Measurements from ENCODE around the gene DOCK4. TPM values are rescaled to one million over a fixed set of nuclear protein-coding genes. Genes with fewer than 3 reads are reported as not detected.

Gene DOCK4
- total and polyA plus RNA-seq, 4 donors, result 40.3 to 95.0 (median 56.4) TPM

- H3K9me3 ChIP-seq (ENCODE audit: control insufficient read depth, insufficient read depth, low read length), result no peaks in the 10 kb centered on the region
- no peak overlapping the region for H3K4me3 ChIP-seq (ENCODE audit: low read depth, low read length)
- no peak for DNase-seq (ENCODE audit: low read depth in 4 of 6, low spot score in 6 of 6)
- H3K27me3 ChIP-seq (ENCODE audit: control insufficient read depth, insufficient read depth, low read length), result no peaks in the 10 kb centered on the region
- no peaks in the 10 kb centered on the region for H3K36me3 ChIP-seq (ENCODE audit: control insufficient read depth, insufficient read depth, low read length)
- no peaks in the 10 kb centered on the region for H3K4me1 ChIP-seq (ENCODE audit: control insufficient read depth, insufficient read depth, low read length)
- no peak overlapping the region for H3K27ac ChIP-seq (ENCODE audit: low read depth, low read length)
- no CpG with 5 or more reads among the region's 1 CpG for WGBS (ENCODE audit: insufficient coverage)
Observed at GRCh38 chr7:112038353-112038752, 167.8 kb downstream of the DOCK4 start.

- WGBS (ENCODE audit: insufficient coverage), result no CpG with 5 or more reads among the region's 2 CpGs
- Histone ChIP-seq H3K9me3 (ENCODE audit: control insufficient read depth, insufficient read depth, low read length) (no peaks in the 10 kb centered on the region), H3K27me3 (ENCODE audit: control insufficient read depth, insufficient read depth, low read length) (no peaks in the 10 kb centered on the region), H3K36me3 (ENCODE audit: control insufficient read depth, insufficient read depth, low read length) (no peaks in the 10 kb centered on the region), H3K4me1 (ENCODE audit: control insufficient read depth, insufficient read depth, low read length) (no peaks in the 10 kb centered on the region), H3K27ac (ENCODE audit: low read depth, low read length) (no peak overlapping the region), H3K4me3 (ENCODE audit: low read depth, low read length) (no peak overlapping the region)
- no peak for DNase-seq (ENCODE audit: low read depth in 4 of 6, low spot score in 6 of 6)
Observed at GRCh38 chr7:112036071-112036470, 170.1 kb downstream of the DOCK4 start.

- H3K4me3 ChIP-seq (ENCODE audit: low read depth, low read length), result no peak overlapping the region
- no peaks in the 10 kb centered on the region for H3K4me1 ChIP-seq (ENCODE audit: control insufficient read depth, insufficient read depth, low read length)
- no peak overlapping the region for H3K27ac ChIP-seq (ENCODE audit: low read depth, low read length)
- H3K36me3 ChIP-seq (ENCODE audit: control insufficient read depth, insufficient read depth, low read length), result no peaks in the 10 kb centered on the region
- H3K9me3 ChIP-seq (ENCODE audit: control insufficient read depth, insufficient read depth, low read length), result no peaks in the 10 kb centered on the region
- no peaks in the 10 kb centered on the region for H3K27me3 ChIP-seq (ENCODE audit: control insufficient read depth, insufficient read depth, low read length)
- no peak for DNase-seq (ENCODE audit: low read depth in 4 of 6, low spot score in 6 of 6)
- WGBS (ENCODE audit: insufficient coverage), result no CpG with 5 or more reads among the region's 5 CpGs
Observed at GRCh38 chr7:112031689-112032088, 174.5 kb downstream of the DOCK4 start.

DNA sequence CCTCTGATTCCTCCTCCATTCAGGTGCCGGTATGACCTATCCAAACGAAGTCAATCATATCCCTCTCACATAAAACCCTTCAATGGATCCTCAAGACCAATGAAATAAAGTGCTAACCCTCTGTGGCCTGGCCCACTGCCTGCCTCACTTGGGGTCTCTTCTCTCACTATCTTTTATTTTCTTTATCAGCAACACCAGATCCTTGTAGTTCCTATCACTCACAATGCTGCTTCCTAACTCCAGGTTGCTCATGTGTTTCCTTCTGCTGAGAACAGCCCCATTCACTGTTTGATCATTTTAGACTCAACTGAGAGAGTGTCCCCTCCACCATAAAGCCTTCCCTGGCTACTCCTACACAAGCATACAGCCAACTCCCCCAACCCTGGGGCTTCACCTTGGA lies 180.6 kb downstream of the DOCK4 start:
- no peaks in the 10 kb centered on the region for H3K9me3 ChIP-seq (ENCODE audit: control insufficient read depth, insufficient read depth, low read length)
- H3K27ac ChIP-seq (ENCODE audit: low read depth, low read length), result no peak overlapping the region
- no peak overlapping the region for H3K4me3 ChIP-seq (ENCODE audit: low read depth, low read length)
- H3K36me3 ChIP-seq (ENCODE audit: control insufficient read depth, insufficient read depth, low read length), result no peaks in the 10 kb centered on the region
- 93% methylated on average over 2 of the region's 2 CpGs for WGBS (ENCODE audit: insufficient coverage)
- no peak for DNase-seq (ENCODE audit: low read depth in 4 of 6, low spot score in 6 of 6)
- no peaks in the 10 kb centered on the region for H3K4me1 ChIP-seq (ENCODE audit: control insufficient read depth, insufficient read depth, low read length)
- H3K27me3 ChIP-seq (ENCODE audit: control insufficient read depth, insufficient read depth, low read length), result no peaks in the 10 kb centered on the region

GRCh38 chr7:112023786-112024185 lies 182.4 kb downstream of the DOCK4 start:
- Histone ChIP-seq H3K4me1 (ENCODE audit: control insufficient read depth, insufficient read depth, low read length) (no peaks in the 10 kb centered on the region), H3K36me3 (ENCODE audit: control insufficient read depth, insufficient read depth, low read length) (no peaks in the 10 kb centered on the region), H3K27ac (ENCODE audit: low read depth, low read length) (no peak overlapping the region), H3K4me3 (ENCODE audit: low read depth, low read length) (no peak overlapping the region), H3K9me3 (ENCODE audit: control insufficient read depth, insufficient read depth, low read length) (no peaks in the 10 kb centered on the region), H3K27me3 (ENCODE audit: control insufficient read depth, insufficient read depth, low read length) (no peaks in the 10 kb centered on the region)
- no CpG with 5 or more reads among the region's 6 CpGs for WGBS (ENCODE audit: insufficient coverage)
- no peak for DNase-seq (ENCODE audit: low read depth in 4 of 6, low spot score in 6 of 6)

DNA sequence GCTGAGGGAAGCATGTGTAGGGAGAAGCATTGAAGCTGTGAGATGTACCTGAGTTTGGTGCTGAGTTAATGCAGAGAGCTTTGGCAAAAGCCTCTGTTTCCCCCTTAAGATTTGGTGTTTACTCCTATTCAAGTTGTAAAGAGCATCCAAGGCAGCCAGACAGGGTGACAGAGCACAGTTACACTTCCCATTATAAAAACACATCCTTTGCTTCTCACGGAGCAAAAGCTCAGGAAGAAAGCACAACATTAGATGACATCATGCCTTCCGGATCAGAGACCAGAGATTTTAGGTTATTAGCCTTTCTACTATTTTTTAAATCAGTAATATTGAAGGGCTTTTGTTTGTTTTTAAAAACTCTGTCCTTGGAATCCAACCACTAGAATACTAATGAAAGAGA lies 182.9 kb downstream of the DOCK4 start:
- no peak for DNase-seq (ENCODE audit: low read depth in 4 of 6, low spot score in 6 of 6)
- no CpG with 5 or more reads among the region's 2 CpGs for WGBS (ENCODE audit: insufficient coverage)
- Histone ChIP-seq H3K9me3 (ENCODE audit: control insufficient read depth, insufficient read depth, low read length) (no peaks in the 10 kb centered on the region), H3K27me3 (ENCODE audit: control insufficient read depth, insufficient read depth, low read length) (no peaks in the 10 kb centered on the region), H3K36me3 (ENCODE audit: control insufficient read depth, insufficient read depth, low read length) (no peaks in the 10 kb centered on the region), H3K4me1 (ENCODE audit: control insufficient read depth, insufficient read depth, low read length) (no peaks in the 10 kb centered on the region), H3K4me3 (ENCODE audit: low read depth, low read length) (no peak overlapping the region), H3K27ac (ENCODE audit: low read depth, low read length) (no peak overlapping the region)

- no peak overlapping the region for H3K27ac ChIP-seq (ENCODE audit: low read depth, low read length)
Observed at GRCh38 chr7:112022128-112022527, 184.1 kb downstream of the DOCK4 start.

DNA sequence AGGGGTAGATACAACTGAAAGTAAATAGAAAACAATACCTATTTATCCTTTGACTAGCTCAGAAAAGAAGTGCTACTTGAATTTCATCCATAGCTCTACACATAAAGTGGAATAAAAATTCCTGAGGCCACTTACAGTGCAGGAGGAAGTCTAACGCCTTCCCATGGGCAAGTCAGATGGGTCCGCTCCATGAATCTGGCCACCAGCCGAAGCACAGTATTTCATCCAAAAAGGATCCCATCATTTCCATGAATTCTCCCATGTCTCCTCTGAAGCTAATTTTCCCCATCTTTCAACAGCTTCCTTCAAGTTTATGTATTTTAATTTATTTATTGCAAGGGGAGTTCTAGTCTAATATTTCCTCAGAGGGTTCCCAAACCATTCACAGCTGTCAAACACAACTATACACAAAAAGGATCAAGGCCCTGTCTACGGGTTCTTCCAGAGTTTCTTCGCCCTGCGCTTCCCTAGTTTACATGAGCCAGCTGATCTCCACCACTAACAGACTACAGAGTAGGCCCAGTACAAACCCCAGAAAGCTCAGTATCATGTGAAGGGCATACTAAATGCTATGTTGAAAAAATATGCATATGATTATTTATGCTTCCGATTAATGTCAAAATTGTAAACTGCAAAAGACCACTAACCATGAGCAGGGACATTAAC lies 184.7 kb downstream of the DOCK4 start:
- Histone ChIP-seq H3K4me3 (ENCODE audit: low read depth, low read length) (no peak overlapping the region), H3K27me3 (ENCODE audit: control insufficient read depth, insufficient read depth, low read length) (no peaks in the 10 kb centered on the region), H3K4me1 (ENCODE audit: control insufficient read depth, insufficient read depth, low read length) (no peaks in the 10 kb centered on the region), H3K27ac (ENCODE audit: low read depth, low read length) (no peak overlapping the region), H3K9me3 (ENCODE audit: control insufficient read depth, insufficient read depth, low read length) (no peaks in the 10 kb centered on the region), H3K36me3 (ENCODE audit: control insufficient read depth, insufficient read depth, low read length) (no peaks in the 10 kb centered on the region)
- no peak for DNase-seq (ENCODE audit: low read depth in 4 of 6, low spot score in 6 of 6)
- WGBS (ENCODE audit: insufficient coverage), result 100% methylated on average over 3 of the region's 7 CpGs

More at GRCh38 chr7:112022128-112022527, 184.1 kb downstream of the DOCK4 start:
- Histone ChIP-seq H3K27me3 (ENCODE audit: control insufficient read depth, insufficient read depth, low read length) (no peaks in the 10 kb centered on the region), H3K36me3 (ENCODE audit: control insufficient read depth, insufficient read depth, low read length) (no peaks in the 10 kb centered on the region), H3K9me3 (ENCODE audit: control insufficient read depth, insufficient read depth, low read length) (no peaks in the 10 kb centered on the region), H3K4me1 (ENCODE audit: control insufficient read depth, insufficient read depth, low read length) (no peaks in the 10 kb centered on the region), H3K4me3 (ENCODE audit: low read depth, low read length) (no peak overlapping the region)
- 72% methylated on average over 3 of the region's 6 CpGs for WGBS (ENCODE audit: insufficient coverage)
- DNase-seq (ENCODE audit: low read depth in 4 of 6, low spot score in 6 of 6), result no peak

DNA sequence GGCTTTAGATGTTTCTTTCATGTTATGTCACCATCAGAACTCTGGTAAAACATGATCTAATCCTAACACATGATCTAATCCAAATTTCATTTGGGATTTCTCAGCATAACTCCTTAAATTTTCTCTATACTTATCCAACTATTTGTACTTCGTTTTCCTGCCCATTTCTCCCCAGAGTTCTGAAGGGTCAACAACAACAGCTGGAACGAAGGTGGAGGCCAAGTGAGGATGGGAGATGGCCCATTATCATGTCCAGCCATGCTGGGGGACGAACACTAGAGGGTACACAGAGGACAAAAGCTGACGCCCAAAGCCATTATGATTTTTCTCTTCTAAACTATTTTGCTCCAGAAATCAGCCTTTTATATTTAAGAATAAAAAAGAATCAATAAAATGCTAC lies 185.4 kb downstream of the DOCK4 start:
- Histone ChIP-seq H3K27ac (ENCODE audit: low read depth, low read length) (no peak overlapping the region), H3K27me3 (ENCODE audit: control insufficient read depth, insufficient read depth, low read length) (no peaks in the 10 kb centered on the region), H3K4me3 (ENCODE audit: low read depth, low read length) (no peak overlapping the region), H3K4me1 (ENCODE audit: control insufficient read depth, insufficient read depth, low read length) (no peaks in the 10 kb centered on the region), H3K36me3 (ENCODE audit: control insufficient read depth, insufficient read depth, low read length) (no peaks in the 10 kb centered on the region), H3K9me3 (ENCODE audit: control insufficient read depth, insufficient read depth, low read length) (no peaks in the 10 kb centered on the region)
- no peak for DNase-seq (ENCODE audit: low read depth in 4 of 6, low spot score in 6 of 6)
- WGBS (ENCODE audit: insufficient coverage), result 100% methylated on average over 1 of the region's 4 CpGs

GRCh38 chr7:112019932-112020331 lies 186.3 kb downstream of the DOCK4 start:
- no peaks in the 10 kb centered on the region for H3K4me1 ChIP-seq (ENCODE audit: control insufficient read depth, insufficient read depth, low read length)
- no peaks in the 10 kb centered on the region for H3K9me3 ChIP-seq (ENCODE audit: control insufficient read depth, insufficient read depth, low read length)
- H3K27me3 ChIP-seq (ENCODE audit: control insufficient read depth, insufficient read depth, low read length), result no peaks in the 10 kb centered on the region
- no peak overlapping the region for H3K4me3 ChIP-seq (ENCODE audit: low read depth, low read length)
- no peaks in the 10 kb centered on the region for H3K36me3 ChIP-seq (ENCODE audit: control insufficient read depth, insufficient read depth, low read length)
- DNase-seq (ENCODE audit: low read depth in 4 of 6, low spot score in 6 of 6), result no peak
- WGBS (ENCODE audit: insufficient coverage), result no CpG with 5 or more reads among the region's 1 CpG
- H3K27ac ChIP-seq (ENCODE audit: low read depth, low read length), result no peak overlapping the region
